Cardiac muscle cell (in vitro differentiated cells and primary cell): ENCODE measurements around the gene VMO1. TPM values are rescaled to one million over a fixed set of nuclear protein-coding genes. Genes with fewer than 3 reads are reported as not detected.
"Not testable (repeated sequence)": the region's sequence is repeated elsewhere in the genome, so short reads cannot be mapped to it uniquely, and the experiment has no call there.

ENCODE experiments used
- DNase-seq, 2 donors: peaks; one replicate each; pipeline versions ENCODE4 v3.0.0 to v3.0.0-alpha.2; 2010 to 2017; ENCODE audit warnings: low read depth in 1 of 2, low spot score in 1 of 2
- H3K27ac ChIP-seq: fragments of 200-600 bp; sonication (generic); 2 replicates; pipeline ENCODE4 v1.5.1; 2016
- H3K27me3 ChIP-seq: fragments of 200-600 bp; sonication (generic); 2 replicates; pipeline ENCODE4 v1.6.0; 2016; ENCODE audit warnings: control low read depth
- H3K36me3 ChIP-seq: fragments of 200-600 bp; sonication (generic); 2 replicates; pipeline ENCODE4 v1.5.1; 2016; ENCODE audit warnings: control low read depth
- H3K4me1 ChIP-seq: fragments of 200-600 bp; sonication (generic); 2 replicates; pipeline ENCODE4 v1.8.1; 2017; ENCODE audit warnings: low read depth, mild to moderate bottlenecking, mixed run types
- H3K4me3 ChIP-seq: fragments of 200-600 bp; sonication (generic); 2 replicates; pipeline ENCODE4 v1.5.1; 2016; ENCODE audit warnings: mild to moderate bottlenecking
- H3K9me3 ChIP-seq: fragments of 200-600 bp; sonication (generic); 2 replicates; pipeline ENCODE4 v1.5.1; 2017; ENCODE audit warnings: low read depth, mild to moderate bottlenecking, control low read depth
- CTCF ChIP-seq: IDR thresholded peaks from 2 replicates; pipeline ENCODE4 v1.5.1; 2012; ENCODE audit warnings: low read depth, mild to moderate bottlenecking, low read length
- polyA plus RNA-seq: library from polyadenylated mRNA; unstranded; fragments of >200 nt; fragmentation: Nextera tagmentation; extraction: Ambion mirVana; gene quantifications from 2 replicates; pipeline ENCODE4 v1.2.1, GENCODE V29; 2016
- total RNA-seq: library from RNA; depleted of rRNA; stranded (reverse); fragments of >200 nt; gene quantifications from 2 replicates; pipeline ENCODE4 v1.2.3, GENCODE V29; 2016

VMO1 gene
- total RNA-seq (0.78 and 2.2 TPM in 2 replicates), polyA plus RNA-seq (1.1 and 1.2 TPM in 2 replicates)

- no peaks in the 10 kb centered on the region for H3K36me3 ChIP-seq
- DNase-seq = peak in 1 of 2 donors; percentile 44
- H3K4me1 ChIP-seq = no peaks in the 10 kb centered on the region
- H3K27ac ChIP-seq = no peak within 1 kb of the TSS
- no peak for TF ChIP-seq CTCF
- peaks cover 20% of the 10 kb centered on the region for H3K27me3 ChIP-seq
- no peak within 1 kb of the TSS for H3K4me3 ChIP-seq
- no peaks in the 10 kb centered on the region for H3K9me3 ChIP-seq
These were observed at the start of gene VMO1 for GRCh38 chr17:4786106-4786511. Gene VMO1 (minus strand): TSS chr17:4786364. CDS start chr17:4786352, 12 bp downstream.

GRCh38 chr17:4834681-4835020 lies 48.5 kb upstream of the VMO1 start:
- Histone ChIP-seq H3K27ac (no peak overlapping the region), H3K4me1 (peaks cover 20% of the 10 kb centered on the region), H3K9me3 (no peaks in the 10 kb centered on the region), H3K4me3 (no peak overlapping the region), H3K27me3 (no peaks in the 10 kb centered on the region), H3K36me3 (no peaks in the 10 kb centered on the region)
- TF ChIP-seq CTCF = no peak
- no peak for DNase-seq

GRCh38 chr17:4833941-4834680 lies 47.9 kb upstream of the VMO1 start:
- no peaks in the 10 kb centered on the region for H3K36me3 ChIP-seq
- peaks cover 20% of the 10 kb centered on the region for H3K4me1 ChIP-seq
- TF ChIP-seq CTCF = no peak
- H3K4me3 ChIP-seq = peak overlapping the region; percentile 82
- H3K9me3 ChIP-seq = no peaks in the 10 kb centered on the region
- H3K27ac ChIP-seq = peak overlapping the region; percentile 55
- H3K27me3 ChIP-seq = no peaks in the 10 kb centered on the region
- peak; percentile 53 to 58 for DNase-seq

- peak within 1 kb of the TSS; percentile 55 for H3K27ac ChIP-seq
- peak; percentile 96 to 97 for DNase-seq
- no peaks in the 10 kb centered on the region for H3K36me3 ChIP-seq
- H3K4me1 ChIP-seq = peaks cover 15% of the 10 kb centered on the region
- no peak for TF ChIP-seq CTCF
- peak within 1 kb of the TSS; percentile 82 for H3K4me3 ChIP-seq
- no peaks in the 10 kb centered on the region for H3K9me3 ChIP-seq
- H3K27me3 ChIP-seq = no peaks in the 10 kb centered on the region
These were observed 47.2 kb upstream of the VMO1 start, which contains the start of gene MINK1 for GRCh38 chr17:4833178-4833940. Gene MINK1 (plus strand): TSS chr17:4833340. CDS start chr17:4833584, 244 bp downstream.

GRCh38 chr17:4832829-4833177 lies 46.6 kb upstream of the VMO1 start:
- not testable (repeated sequence) for DNase-seq, H3K9me3 ChIP-seq, H3K36me3 ChIP-seq, H3K27me3 ChIP-seq, H3K4me1 ChIP-seq
- Histone ChIP-seq H3K4me3 (peak overlapping the region; percentile 82), H3K27ac (peak overlapping the region; percentile 51)

GRCh38 chr17:4827399-4827798 lies 41.2 kb upstream of the VMO1 start:
- Histone ChIP-seq H3K4me1 (no peaks in the 10 kb centered on the region), H3K27me3 (no peaks in the 10 kb centered on the region), H3K27ac (no peak overlapping the region), H3K36me3 (no peaks in the 10 kb centered on the region), H3K4me3 (no peak overlapping the region), H3K9me3 (no peaks in the 10 kb centered on the region)
- no peak for TF ChIP-seq CTCF
- no peak for DNase-seq
